HG02973 (cell line): ENCODE measurements around the gene ZBTB47.
A peak's percentile ranks its signal among the peaks of the same experiment; 100 is the strongest.

Source experiments
- ATAC-seq: cut with Tn5 transposase; IDR thresholded peaks from one replicate; pipeline ENCODE4 v1.9.1; 2021; ENCODE audit warnings: moderate library complexity; ENCODE audit not compliant: unreplicated experiment

Gene ZBTB47

DNA sequence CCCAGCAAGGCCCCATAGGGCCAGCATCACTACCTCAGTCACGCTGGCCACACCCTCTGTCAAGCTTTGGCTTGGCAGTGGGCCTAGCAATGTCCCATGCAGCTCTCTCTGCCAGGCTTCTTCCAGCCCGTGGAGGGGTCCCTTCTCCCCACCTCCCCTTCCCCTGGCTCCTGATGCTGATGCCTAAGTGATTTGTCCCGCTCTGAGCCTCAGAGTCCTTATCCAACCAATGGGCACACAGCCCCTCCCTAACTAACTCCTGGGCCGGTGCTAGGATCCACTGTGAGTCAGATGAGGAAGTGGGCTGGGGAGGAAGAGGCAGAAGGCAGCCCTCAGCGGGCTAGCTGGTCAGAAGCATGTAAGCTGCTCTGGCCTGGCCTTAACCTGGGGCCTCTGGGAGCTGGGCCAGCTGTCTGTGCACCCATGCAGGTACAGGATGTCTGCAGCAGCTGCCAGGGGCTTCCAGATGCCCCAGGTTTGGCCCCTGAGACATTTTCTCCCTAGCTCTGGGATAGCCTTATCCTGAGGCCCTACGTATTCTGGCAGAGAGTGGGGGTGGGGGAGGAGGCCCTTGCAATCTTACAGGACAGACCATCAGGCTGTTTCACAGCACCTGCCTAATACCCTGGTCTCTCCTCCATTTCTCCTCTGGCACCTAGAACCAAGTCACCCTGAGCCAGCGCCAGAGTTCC, 740 bp upstream of the ZBTB47 start:
- ATAC-seq, result peak; percentile 44

DNA sequence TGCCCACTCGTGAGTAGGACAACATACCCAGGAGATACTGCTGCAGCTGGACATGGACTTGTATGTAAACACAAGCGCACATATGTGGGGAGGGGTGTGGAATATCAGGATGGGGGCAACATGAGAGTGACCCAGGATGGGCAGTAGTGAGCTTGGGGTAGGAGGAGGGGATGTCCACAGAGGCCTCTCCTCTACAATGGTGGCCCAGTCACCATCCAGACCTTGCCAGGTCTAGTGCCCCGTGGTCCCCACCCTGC, 266 bp upstream of the ZBTB47 start:
- ATAC-seq, result no peak

GRCh38 chr3:42654331-42655201, 1.1 kb downstream of the ZBTB47 start:
- no peak for ATAC-seq

DNA sequence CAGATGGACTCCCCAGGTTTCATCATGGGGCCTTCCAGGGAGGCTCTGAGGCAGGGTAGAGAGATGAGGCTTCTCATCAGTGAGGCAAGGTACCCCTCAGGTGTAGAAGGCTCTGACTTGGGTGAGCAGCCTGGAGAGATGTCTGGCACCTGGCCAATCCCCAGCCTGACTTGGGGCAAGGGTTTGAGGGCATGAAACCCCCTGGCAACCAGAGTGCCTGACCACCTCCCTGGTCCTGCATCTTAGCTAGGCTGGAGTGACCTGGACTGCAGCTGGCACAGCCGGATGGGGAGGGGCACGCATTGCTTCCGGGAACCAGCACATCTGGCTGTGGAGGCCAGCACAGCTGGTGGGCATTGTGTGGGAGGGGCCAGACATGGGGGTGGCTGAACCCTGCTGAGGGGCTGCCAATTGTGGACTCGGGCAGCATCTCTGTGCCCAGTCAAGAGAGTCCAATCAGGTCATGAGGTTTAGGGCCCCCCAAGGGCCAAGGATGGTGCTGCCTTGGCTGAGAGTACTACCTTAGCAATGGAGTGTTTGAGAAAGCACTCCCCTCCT, 1.9 kb downstream of the ZBTB47 start:
- no peak for ATAC-seq

- no peak for ATAC-seq
Observed at GRCh38 chr3:42655980-42656679, 2.6 kb downstream of the ZBTB47 start.

- no peak for ATAC-seq
Observed at GRCh38 chr3:42656680-42657610, 3.4 kb downstream of the ZBTB47 start.

DNA sequence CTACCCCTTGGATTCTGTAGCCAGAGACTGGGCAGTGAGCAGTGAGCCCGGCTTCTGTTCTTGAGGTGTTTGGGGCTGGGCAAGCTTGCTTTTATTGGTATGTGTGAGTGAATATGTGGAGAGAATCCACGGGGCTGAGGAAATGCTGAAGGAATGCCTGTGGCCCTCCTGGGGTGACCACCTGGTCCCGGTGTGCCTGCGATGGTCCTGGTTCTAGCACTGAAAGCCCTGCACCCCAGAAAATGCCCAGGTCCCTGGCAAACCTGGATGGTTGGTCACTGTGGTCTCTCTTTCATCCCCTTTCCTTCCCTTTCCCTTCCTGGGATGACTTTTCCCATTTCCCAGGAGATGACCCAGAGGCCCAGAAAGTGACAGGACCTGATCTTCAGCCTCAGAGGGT, 4.2 kb downstream of the ZBTB47 start:
- ATAC-seq, result no peak

- no peak for ATAC-seq
Observed at GRCh38 chr3:42658091-42658770, 4.7 kb downstream of the ZBTB47 start.

DNA sequence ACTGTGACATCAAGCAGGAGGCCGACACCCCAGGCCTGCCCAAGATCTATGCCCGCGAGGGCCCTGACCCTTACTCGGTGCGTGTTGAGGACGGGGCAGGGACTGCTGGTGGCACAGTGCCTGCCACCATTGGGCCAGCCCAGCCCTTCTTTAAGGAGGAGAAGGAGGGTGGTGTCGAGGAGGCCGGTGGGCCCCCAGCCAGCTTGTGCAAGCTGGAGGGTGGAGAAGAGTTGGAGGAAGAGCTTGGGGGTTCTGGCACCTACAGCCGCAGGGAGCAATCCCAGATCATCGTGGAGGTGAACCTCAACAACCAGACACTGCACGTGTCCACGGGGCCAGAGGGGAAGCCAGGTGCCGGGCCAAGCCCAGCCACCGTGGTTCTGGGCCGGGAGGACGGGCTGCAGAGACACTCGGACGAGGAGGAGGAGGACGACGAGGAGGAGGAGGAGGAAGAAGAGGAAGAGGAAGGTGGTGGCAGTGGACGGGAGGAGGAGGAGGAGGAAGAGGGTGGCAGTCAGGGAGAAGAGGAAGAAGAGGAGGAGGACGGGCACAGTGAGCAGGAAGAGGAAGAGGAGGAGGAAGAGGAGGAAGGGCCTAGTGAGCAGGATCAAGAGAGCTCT, 5.4 kb downstream of the ZBTB47 start:
- ATAC-seq, result no peak

DNA sequence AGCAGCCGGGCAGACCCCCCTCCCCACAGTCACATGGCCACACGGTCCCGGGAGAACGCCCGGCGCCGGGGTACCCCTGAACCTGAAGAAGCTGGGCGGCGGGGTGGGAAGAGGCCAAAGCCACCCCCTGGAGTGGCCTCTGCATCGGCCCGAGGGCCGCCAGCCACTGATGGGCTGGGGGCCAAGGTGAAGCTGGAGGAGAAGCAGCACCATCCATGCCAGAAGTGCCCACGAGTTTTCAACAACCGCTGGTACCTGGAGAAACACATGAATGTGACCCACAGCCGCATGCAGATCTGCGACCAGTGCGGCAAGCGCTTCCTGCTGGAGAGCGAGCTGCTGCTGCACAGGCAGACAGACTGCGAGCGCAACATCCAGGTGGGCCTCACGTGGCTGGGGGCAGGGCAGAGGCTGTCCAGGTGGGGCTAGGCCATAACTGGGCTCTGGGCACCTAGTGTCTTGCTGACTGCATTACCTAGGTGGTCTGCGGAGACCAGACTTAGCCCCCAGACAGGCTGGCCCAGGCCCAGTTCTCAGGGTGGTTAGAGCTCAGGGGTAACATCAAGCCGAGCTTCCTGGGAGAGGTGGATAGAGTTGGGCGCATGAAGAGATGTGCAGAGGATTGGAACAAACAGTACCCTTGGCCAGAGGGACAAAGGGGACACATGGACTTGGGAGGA, 6.1 kb downstream of the ZBTB47 start:
- ATAC-seq, result no peak

GRCh38 chr3:42660131-42660715, 6.7 kb downstream of the ZBTB47 start:
- ATAC-seq, result no peak

DNA sequence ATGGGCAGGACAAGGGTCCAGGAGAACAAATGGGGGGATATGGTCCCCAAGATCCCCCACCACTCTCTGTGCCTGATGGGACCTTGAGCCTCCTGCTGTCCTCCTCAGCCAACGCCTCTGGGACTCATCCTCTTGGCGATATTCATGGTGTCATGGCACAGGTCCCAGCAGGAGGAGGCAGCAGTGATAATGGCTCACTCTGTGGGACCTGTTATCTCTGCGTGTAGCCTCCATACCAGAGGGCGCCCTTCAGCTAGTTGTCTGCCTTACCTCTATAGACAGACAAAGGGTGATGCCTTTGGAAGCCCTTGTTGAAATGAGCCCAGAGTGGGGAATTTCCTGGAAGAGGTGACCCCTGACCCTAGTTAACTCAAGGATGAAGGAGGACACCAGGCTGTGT, 7.4 kb downstream of the ZBTB47 start:
- ATAC-seq, result no peak

- ATAC-seq, result no peak
Observed at GRCh38 chr3:42661593-42662022, 8.1 kb downstream of the ZBTB47 start.

DNA sequence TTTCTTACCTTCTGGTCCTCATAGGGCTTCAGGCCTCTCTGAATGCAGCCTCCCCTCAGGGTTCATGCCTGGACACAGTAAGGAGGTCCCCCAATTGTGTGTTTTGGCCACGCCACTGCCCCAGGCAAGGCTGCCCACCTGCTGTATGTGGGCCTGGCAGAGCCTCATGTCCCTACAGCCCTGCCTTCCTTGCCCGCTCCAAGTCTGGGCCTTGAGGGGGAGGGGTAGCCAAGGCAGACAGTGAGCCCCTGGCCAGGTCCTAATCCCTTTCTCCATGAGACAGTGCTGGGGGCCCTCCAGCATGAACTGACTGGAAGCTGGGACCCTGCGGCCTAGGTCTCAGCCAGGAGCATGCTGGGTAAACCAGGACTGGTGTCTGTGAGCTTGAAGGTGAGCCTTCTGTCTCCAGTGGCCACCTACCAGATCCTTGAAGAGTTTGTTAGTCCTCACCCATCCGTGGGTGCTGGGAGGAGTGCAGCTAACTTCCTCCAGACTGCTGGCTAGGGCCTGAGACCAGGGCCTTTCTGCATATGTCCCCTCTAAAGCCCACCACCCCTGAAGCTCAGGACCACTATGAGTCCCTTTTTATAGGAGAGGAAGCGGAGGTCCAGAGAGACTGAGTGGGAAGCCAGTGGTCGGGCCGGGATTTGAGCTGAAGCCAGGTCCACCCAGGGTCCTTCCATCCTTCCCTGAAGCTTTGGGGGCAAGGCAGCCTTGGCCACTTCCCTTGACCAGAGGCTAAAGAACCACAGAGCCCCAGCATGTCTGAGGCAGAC, 8.7 kb downstream of the ZBTB47 start:
- ATAC-seq, result no peak

GRCh38 chr3:42662813-42663535, 9.5 kb downstream of the ZBTB47 start:
- ATAC-seq, result no peak

- ATAC-seq, result no peak
Observed at GRCh38 chr3:42663581-42664437, 10.3 kb downstream of the ZBTB47 start.
